Esophagus squamous epithelium (tissue), 4 donors: ENCODE measurements around the gene MGAT5B.

Experiments used
- CTCF ChIP-seq, 6 experiments: fragments of 450-650 bp in 4 of 6; fragments of 200-600 bp in 2 of 6; sonication (generic) in 2 of 6; IDR thresholded peaks; one replicate each; pipeline ENCODE4 v1.5.1; 2016 to 2019; ENCODE audit warnings: antibody characterized with exemption in 6 of 6, mild to moderate bottlenecking in 4 of 6, moderate library complexity in 4 of 6
- POLR2A ChIP-seq, 4 donors: fragments of 450-650 bp; IDR thresholded peaks; one replicate each; pipeline ENCODE4 v1.6.1; 2017; ENCODE audit warnings: antibody characterized with exemption in 4 of 4, mild to moderate bottlenecking in 4 of 4, moderate library complexity in 3 of 4

DNA sequence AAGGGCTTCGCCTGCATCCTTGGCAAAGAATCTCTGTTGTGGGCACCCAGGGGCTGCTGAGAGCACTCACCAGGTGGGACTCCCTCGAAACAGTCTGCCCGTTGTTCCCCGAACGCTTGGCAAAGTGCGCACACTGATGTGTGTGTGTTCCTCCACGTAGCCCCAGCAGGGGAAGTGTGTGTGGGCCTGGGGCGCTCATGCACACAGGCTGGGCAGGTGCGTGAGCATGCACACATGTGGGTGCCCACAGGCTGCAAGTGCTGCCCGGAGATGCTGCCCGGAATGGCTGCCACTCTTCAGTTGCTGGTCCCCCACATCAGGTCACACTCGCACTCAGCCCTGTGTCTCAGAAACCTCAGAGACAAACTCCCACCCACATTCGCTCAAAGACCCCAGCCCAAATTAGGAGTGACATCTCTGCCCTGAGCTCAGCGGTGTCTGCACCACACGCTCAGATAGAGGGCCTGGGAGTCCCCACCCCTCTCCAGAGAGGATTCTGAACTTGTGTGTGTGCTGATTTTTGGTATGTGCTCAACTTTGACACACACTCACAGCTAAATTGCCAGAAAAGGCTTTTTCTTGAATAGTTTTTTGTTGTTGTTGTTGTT lies 119.4 kb downstream of the MGAT5B start:
- TF ChIP-seq CTCF (IDR thresholded peaks at IDR 0.05) (no peak), POLR2A (IDR thresholded peaks at IDR 0.05) (no peak)
